Activated CD4-positive, alpha-beta T cell treated with anti-CD3 and anti-CD28 coated beads, Interleukin-2, amount 10 ng/mL, durations not matched to agents 24 days and 14 days (primary cell): ENCODE data around the gene AR. TPM values are rescaled to one million over a fixed set of nuclear protein-coding genes. Genes with fewer than 3 reads are reported as not detected.

ENCODE experiments used
- DNase-seq: peaks from one replicate; pipeline ENCODE4 v3.0.0; 2022
- H3K27ac Mint-ChIP-seq: one replicate; pipeline ENCODE4 v1.8.0; 2022; ENCODE audit warnings: mild to moderate bottlenecking, mixed read lengths
- H3K27me3 Mint-ChIP-seq: one replicate; pipeline ENCODE4 v1.8.0; 2022; ENCODE audit warnings: mixed read lengths
- H3K36me3 Mint-ChIP-seq: one replicate; pipeline ENCODE4 v1.8.0; 2022; ENCODE audit warnings: low read depth, mild to moderate bottlenecking, mixed read lengths
- H3K4me1 Mint-ChIP-seq: one replicate; pipeline ENCODE4 v1.8.0; 2021; ENCODE audit warnings: mixed read lengths
- H3K4me3 Mint-ChIP-seq: one replicate; pipeline ENCODE4 v1.8.0; 2022; ENCODE audit warnings: mild to moderate bottlenecking, moderate library complexity, mixed read lengths
- H3K9me3 Mint-ChIP-seq: one replicate; pipeline ENCODE4 v1.8.0; 2021; ENCODE audit warnings: mixed read lengths
- intact Hi-C: fragments of 100-400 bp; cut with micrococcal nuclease; formaldehyde crosslinking; loops from one replicate; pipeline ENCODE4 v1.15.1; 2023
- total RNA-seq: library from RNA; stranded (reverse); gene quantifications from 2 replicates; pipeline ENCODE4 v1.2.3, GENCODE V29; 2022

Gene AR
- total RNA-seq, 1 donor from 2014 or later = not detected

DNA sequence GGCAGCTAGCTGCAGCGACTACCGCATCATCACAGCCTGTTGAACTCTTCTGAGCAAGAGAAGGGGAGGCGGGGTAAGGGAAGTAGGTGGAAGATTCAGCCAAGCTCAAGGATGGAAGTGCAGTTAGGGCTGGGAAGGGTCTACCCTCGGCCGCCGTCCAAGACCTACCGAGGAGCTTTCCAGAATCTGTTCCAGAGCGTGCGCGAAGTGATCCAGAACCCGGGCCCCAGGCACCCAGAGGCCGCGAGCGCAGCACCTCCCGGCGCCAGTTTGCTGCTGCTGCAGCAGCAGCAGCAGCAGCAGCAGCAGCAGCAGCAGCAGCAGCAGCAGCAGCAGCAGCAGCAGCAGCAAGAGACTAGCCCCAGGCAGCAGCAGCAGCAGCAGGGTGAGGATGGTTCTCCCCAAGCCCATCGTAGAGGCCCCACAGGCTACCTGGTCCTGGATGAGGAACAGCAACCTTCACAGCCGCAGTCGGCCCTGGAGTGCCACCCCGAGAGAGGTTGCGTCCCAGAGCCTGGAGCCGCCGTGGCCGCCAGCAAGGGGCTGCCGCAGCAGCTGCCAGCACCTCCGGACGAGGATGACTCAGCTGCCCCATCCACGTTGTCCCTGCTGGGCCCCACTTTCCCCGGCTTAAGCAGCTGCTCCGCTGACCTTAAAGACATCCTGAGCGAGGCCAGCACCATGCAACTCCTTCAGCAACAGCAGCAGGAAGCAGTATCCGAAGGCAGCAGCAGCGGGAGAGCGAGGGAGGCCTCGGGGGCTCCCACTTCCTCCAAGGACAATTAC is 1.4 kb downstream of the AR start:
- Mint-ChIP-seq H3K36me3 (no peaks in the 10 kb centered on the region), H3K27me3 (peaks cover 39% of the 10 kb centered on the region), H3K27ac (no peak overlapping the region), H3K4me1 (no peaks in the 10 kb centered on the region), H3K9me3 (no peaks in the 10 kb centered on the region), H3K4me3 (peak overlapping the region; percentile 32)
- DNase-seq = no peak
- intact Hi-C loops = no loop called here

GRCh38 chrX:67545893-67546495 is 2.2 kb downstream of the AR start:
- no peaks in the 10 kb centered on the region for H3K4me1 Mint-ChIP-seq
- peaks cover 38% of the 10 kb centered on the region for H3K27me3 Mint-ChIP-seq
- H3K4me3 Mint-ChIP-seq = no peak overlapping the region
- intact Hi-C loops = no loop called here
- H3K27ac Mint-ChIP-seq = no peak overlapping the region
- no peaks in the 10 kb centered on the region for H3K9me3 Mint-ChIP-seq
- no peaks in the 10 kb centered on the region for H3K36me3 Mint-ChIP-seq
- peak; percentile 45 for DNase-seq

DNA sequence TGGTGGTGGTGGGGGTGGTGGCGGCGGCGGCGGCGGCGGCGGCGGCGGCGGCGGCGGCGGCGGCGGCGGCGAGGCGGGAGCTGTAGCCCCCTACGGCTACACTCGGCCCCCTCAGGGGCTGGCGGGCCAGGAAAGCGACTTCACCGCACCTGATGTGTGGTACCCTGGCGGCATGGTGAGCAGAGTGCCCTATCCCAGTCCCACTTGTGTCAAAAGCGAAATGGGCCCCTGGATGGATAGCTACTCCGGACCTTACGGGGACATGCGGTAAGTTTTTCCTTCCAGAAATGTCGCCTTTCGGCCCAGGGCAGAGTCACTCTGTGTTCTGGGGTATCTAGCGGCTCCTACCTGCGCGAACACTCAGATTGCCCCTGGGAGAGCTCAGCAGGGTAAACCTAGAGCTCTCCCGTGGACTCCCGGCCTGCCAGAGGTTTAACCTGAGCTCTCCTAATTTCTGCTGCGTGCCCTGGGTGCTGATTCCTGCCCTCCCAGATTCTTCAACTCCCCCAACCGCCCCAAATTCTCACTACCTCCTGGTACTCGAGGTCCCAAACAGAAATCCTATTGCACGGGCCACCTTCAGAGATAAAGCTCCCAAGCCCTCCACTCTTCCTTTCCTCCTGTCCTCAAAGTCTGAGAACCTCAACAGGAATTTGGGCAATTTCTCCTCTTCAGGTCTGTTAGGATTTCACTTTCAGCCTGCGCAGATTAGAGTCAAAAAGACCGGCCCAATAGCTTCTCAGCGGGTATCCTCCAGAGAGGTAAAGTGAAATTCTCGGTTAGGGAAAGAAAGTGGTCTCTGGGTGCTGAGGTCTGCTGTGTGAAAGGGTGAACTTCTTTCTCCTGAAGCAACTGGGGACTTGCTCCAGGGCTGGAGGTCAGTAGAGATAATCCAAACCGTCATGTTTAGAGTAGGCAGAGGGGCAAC is 2.9 kb downstream of the AR start:
- Mint-ChIP-seq H3K27ac (no peak overlapping the region), H3K27me3 (peaks cover 35% of the 10 kb centered on the region), H3K36me3 (no peaks in the 10 kb centered on the region), H3K4me1 (no peaks in the 10 kb centered on the region), H3K4me3 (no peak overlapping the region), H3K9me3 (no peaks in the 10 kb centered on the region)
- DNase-seq = no peak
- intact Hi-C loops = no loop called here

- H3K4me3 Mint-ChIP-seq = no peak overlapping the region
- intact Hi-C loops = no loop called here
- no peaks in the 10 kb centered on the region for H3K9me3 Mint-ChIP-seq
- H3K36me3 Mint-ChIP-seq = no peaks in the 10 kb centered on the region
- no peaks in the 10 kb centered on the region for H3K27me3 Mint-ChIP-seq
- no peaks in the 10 kb centered on the region for H3K4me1 Mint-ChIP-seq
- DNase-seq = peak; percentile 55
- H3K27ac Mint-ChIP-seq = no peak overlapping the region
Measured at GRCh38 chrX:67555578-67556203, 11.9 kb downstream of the AR start.

GRCh38 chrX:67558267-67558666 is 14.4 kb downstream of the AR start:
- H3K36me3 Mint-ChIP-seq = no peaks in the 10 kb centered on the region
- no peak overlapping the region for H3K27ac Mint-ChIP-seq
- H3K27me3 Mint-ChIP-seq = no peaks in the 10 kb centered on the region
- DNase-seq = no peak
- H3K4me3 Mint-ChIP-seq = no peak overlapping the region
- no peaks in the 10 kb centered on the region for H3K4me1 Mint-ChIP-seq
- intact Hi-C loops = no loop called here
- no peaks in the 10 kb centered on the region for H3K9me3 Mint-ChIP-seq

- Mint-ChIP-seq H3K27me3 (no peaks in the 10 kb centered on the region), H3K36me3 (no peaks in the 10 kb centered on the region), H3K27ac (no peak overlapping the region), H3K9me3 (no peaks in the 10 kb centered on the region), H3K4me1 (no peaks in the 10 kb centered on the region), H3K4me3 (no peak overlapping the region)
- no peak for DNase-seq
- intact Hi-C loops = no loop called here
Measured at GRCh38 chrX:67563469-67564448, 19.9 kb downstream of the AR start.

GRCh38 chrX:67564475-67564874 is 20.7 kb downstream of the AR start:
- H3K36me3 Mint-ChIP-seq = no peaks in the 10 kb centered on the region
- no peak overlapping the region for H3K27ac Mint-ChIP-seq
- H3K4me1 Mint-ChIP-seq = no peaks in the 10 kb centered on the region
- no peak for DNase-seq
- no peaks in the 10 kb centered on the region for H3K27me3 Mint-ChIP-seq
- intact Hi-C loops = no loop called here
- no peak overlapping the region for H3K4me3 Mint-ChIP-seq
- H3K9me3 Mint-ChIP-seq = no peaks in the 10 kb centered on the region

DNA sequence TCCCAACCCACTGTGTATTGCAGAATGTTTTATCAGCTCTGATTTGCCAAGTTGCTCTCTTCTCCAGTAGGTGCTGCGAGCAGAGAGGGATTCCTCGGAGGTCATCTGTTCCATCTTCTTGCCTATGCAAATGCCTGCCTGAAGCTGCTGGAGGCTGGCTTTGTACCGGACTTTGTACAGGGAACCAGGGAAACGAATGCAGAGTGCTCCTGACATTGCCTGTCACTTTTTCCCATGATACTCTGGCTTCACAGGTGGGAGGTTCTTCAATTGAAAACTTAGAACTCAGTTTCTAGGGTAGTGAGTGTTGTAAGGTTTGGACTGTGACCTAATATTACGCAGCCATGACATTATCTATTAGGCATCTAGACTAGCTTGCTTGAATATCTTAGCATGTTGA is 24.9 kb downstream of the AR start:
- Mint-ChIP-seq H3K27me3 (no peaks in the 10 kb centered on the region), H3K27ac (no peak overlapping the region), H3K4me1 (no peaks in the 10 kb centered on the region), H3K4me3 (no peak overlapping the region), H3K36me3 (no peaks in the 10 kb centered on the region), H3K9me3 (no peaks in the 10 kb centered on the region)
- intact Hi-C loops = no loop called here
- no peak for DNase-seq

GRCh38 chrX:67570839-67571238 is 27.0 kb downstream of the AR start:
- Mint-ChIP-seq H3K9me3 (no peaks in the 10 kb centered on the region), H3K4me1 (no peaks in the 10 kb centered on the region), H3K4me3 (no peak overlapping the region), H3K27me3 (no peaks in the 10 kb centered on the region), H3K27ac (no peak overlapping the region), H3K36me3 (no peaks in the 10 kb centered on the region)
- intact Hi-C loops = no loop called here
- no peak for DNase-seq

- Mint-ChIP-seq H3K27ac (no peak overlapping the region), H3K27me3 (no peaks in the 10 kb centered on the region), H3K4me3 (no peak overlapping the region), H3K4me1 (no peaks in the 10 kb centered on the region), H3K36me3 (no peaks in the 10 kb centered on the region), H3K9me3 (no peaks in the 10 kb centered on the region)
- no peak for DNase-seq
- intact Hi-C loops = no loop called here
Measured at GRCh38 chrX:67574696-67575095, 30.9 kb downstream of the AR start.

- no peaks in the 10 kb centered on the region for H3K36me3 Mint-ChIP-seq
- DNase-seq = no peak
- no peak overlapping the region for H3K27ac Mint-ChIP-seq
- intact Hi-C loops = no loop called here
- no peaks in the 10 kb centered on the region for H3K4me1 Mint-ChIP-seq
- no peaks in the 10 kb centered on the region for H3K27me3 Mint-ChIP-seq
- H3K4me3 Mint-ChIP-seq = no peak overlapping the region
- no peaks in the 10 kb centered on the region for H3K9me3 Mint-ChIP-seq
Measured at GRCh38 chrX:67582436-67582835, 38.6 kb downstream of the AR start.

GRCh38 chrX:67583171-67583570 is 39.4 kb downstream of the AR start:
- no peaks in the 10 kb centered on the region for H3K9me3 Mint-ChIP-seq
- H3K36me3 Mint-ChIP-seq = no peaks in the 10 kb centered on the region
- no peaks in the 10 kb centered on the region for H3K27me3 Mint-ChIP-seq
- no peak overlapping the region for H3K27ac Mint-ChIP-seq
- DNase-seq = no peak
- no peaks in the 10 kb centered on the region for H3K4me1 Mint-ChIP-seq
- H3K4me3 Mint-ChIP-seq = no peak overlapping the region
- intact Hi-C loops = no loop called here

DNA sequence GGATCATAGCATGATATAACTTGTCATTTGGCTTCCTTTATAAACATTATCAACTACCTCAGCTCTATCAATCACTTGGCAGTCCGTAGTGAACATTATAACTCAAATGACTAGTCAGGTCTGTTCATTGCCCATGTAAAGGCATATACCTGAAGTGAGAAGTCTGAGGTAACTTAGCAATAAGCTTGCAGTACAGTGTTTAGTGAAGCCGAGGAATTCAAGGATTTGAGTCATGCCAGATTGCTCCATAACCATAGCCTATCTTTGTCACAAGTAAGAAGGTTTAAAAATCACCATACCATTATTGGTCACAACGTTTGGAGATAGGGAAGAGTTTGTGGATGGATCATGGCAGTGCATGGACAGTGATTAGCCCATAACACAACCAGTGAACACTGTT is 41.6 kb downstream of the AR start:
- Mint-ChIP-seq H3K36me3 (no peaks in the 10 kb centered on the region), H3K27me3 (no peaks in the 10 kb centered on the region), H3K27ac (no peak overlapping the region), H3K4me3 (no peak overlapping the region), H3K9me3 (no peaks in the 10 kb centered on the region), H3K4me1 (no peaks in the 10 kb centered on the region)
- no peak for DNase-seq
- intact Hi-C loops = no loop called here
